ENCODE measurements around the gene LAGE3. TPM values are rescaled to one million over a fixed set of nuclear protein-coding genes. Genes with fewer than 3 reads are reported as not detected.
A peak's percentile ranks its signal among the peaks of the same experiment; 100 is the strongest.

Gene LAGE3
- total and polyA plus RNA-seq, 10 donors = 11.8 to 27.7 (median 19.4) TPM

DNA sequence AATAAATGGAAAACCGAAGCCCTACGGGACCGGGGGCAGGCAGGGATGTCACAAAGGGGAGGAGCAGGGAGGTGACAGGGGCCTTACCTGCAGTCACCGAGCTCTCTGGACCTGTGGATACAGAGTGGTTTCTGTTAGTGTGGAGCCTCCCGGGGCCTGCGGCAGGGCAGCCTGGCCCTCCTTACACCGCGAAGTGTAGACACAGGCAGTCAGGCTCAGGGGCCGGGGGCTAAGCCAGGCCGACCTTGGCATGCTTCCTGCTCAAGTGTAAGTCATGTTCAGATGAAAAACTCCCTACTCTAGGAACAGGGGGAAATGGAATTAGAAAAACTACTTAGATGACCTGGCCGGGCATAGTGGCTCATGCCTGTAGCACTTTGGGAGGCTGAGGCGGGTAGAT, 32.7 kb upstream of the LAGE3 start:
- 39 to 63% (median 43%) methylated on average over 12 of the region's 12 CpGs for WGBS, 5 donors
- intact Hi-C loops (cut with DNase I; ENCODE audit: low total_unique reads) = no loop called here
- H3K9me3 ChIP-seq = peaks cover 0 to 9% (median 0%) of the 10 kb centered on the region in 8 donors
- H3K4me1 ChIP-seq = peaks cover 0 to 22% (median 13%) of the 10 kb centered on the region in 6 donors
- H3K27ac ChIP-seq = peak overlapping the region; percentile 43 to 78 (median 63)
- no peak overlapping the region for H3K4me3 ChIP-seq
- peak; percentile 69 for DNase-seq
- H3K36me3 ChIP-seq = peaks cover 0 to 36% (median 9%) of the 10 kb centered on the region in 6 donors
- H3K27me3 ChIP-seq (replicated peaks in 1 of 7) = no peaks in the 10 kb centered on the region
- no peak for TF ChIP-seq CTCF (IDR thresholded peaks at IDR 0.05 in 8 of 11, conservative IDR thresholded peaks at IDR 0.05 in 3 of 11)
- peak in 1 of 3 donors; percentile 20 for TF ChIP-seq POLR2AphosphoS5 (IDR thresholded peaks at IDR 0.05)

DNA sequence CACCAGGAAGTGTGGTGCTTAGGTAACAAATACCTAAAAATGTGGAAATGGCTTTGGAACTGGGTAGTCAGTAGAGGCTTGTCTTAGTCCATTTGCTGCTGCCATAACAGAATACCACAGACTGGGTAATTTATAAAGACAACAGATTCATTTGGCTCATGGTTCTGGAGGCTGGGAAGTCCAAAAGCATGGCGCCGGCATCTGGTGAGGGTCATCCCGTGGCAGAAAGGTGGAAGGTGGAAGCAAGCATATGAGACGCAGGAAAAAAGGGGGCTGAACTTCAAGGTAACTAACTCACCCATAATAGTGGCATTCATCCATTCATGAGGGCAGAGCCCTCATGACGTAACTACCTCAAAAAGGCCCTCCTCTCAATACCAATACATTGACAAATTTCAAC, 30.4 kb upstream of the LAGE3 start:
- no peak for TF ChIP-seq CTCF (IDR thresholded peaks at IDR 0.05 in 8 of 11, conservative IDR thresholded peaks at IDR 0.05 in 3 of 11)

DNA sequence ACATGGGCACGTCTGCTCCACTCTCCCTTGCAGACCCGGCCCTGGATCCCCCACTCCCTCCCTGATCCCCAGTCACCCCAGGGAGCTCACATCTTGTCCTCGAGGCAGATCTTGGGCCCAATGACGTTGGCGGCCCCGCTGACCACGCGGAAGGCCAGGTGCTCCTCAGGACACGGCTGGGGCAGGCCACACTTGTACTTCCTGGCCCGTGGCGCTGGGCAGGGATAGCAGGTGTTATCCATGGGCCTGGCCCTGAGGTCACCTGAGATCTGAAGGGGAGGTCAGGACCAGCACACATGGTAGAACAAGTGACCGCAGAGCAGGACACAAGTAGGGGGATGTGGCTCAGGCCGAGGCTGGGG, 29.3 kb upstream of the LAGE3 start:
- Histone ChIP-seq H3K27me3 (replicated peaks in 1 of 7) (no peaks in the 10 kb centered on the region), H3K36me3 (peaks cover 0 to 56% (median 13%) of the 10 kb centered on the region in 6 donors), H3K9me3 (peaks cover 0 to 9% (median 0%) of the 10 kb centered on the region in 8 donors), H3K4me3 (no peak overlapping the region), H3K27ac (no peak overlapping the region), H3K4me1 (peaks cover 0 to 11% (median 4%) of the 10 kb centered on the region in 6 donors)
- WGBS, 5 donors = 90 to 97% (median 92%) methylated on average over 10 to 13 of the region's 13 CpGs
- intact Hi-C loops (cut with DNase I; ENCODE audit: low total_unique reads) = no loop called here
- TF ChIP-seq CTCF (IDR thresholded peaks at IDR 0.05 in 8 of 11, conservative IDR thresholded peaks at IDR 0.05 in 3 of 11) (no peak), POLR2AphosphoS5 (IDR thresholded peaks at IDR 0.05) (peak in 1 of 3 donors; percentile 24)
- no peak for DNase-seq

More for the DNA sequence above, 30.4 kb upstream of the LAGE3 start:
- 91 to 100% (median 95%) methylated on average over 5 of the region's 5 CpGs for WGBS, 5 donors
- intact Hi-C loops (cut with DNase I; ENCODE audit: low total_unique reads) = no loop called here
- no peak overlapping the region for H3K27ac ChIP-seq
- H3K4me3 ChIP-seq = no peak overlapping the region
- peaks cover 0 to 9% (median 0%) of the 10 kb centered on the region in 8 donors for H3K9me3 ChIP-seq
- H3K36me3 ChIP-seq = peaks cover 0 to 56% (median 13%) of the 10 kb centered on the region in 6 donors
- DNase-seq = no peak
- H3K27me3 ChIP-seq (replicated peaks in 1 of 7) = no peaks in the 10 kb centered on the region
- peaks cover 0 to 11% (median 4%) of the 10 kb centered on the region in 6 donors for H3K4me1 ChIP-seq

GRCh38 chrX:154507673-154508383, 28.7 kb upstream of the LAGE3 start:
- WGBS, 5 donors = 89 to 95% (median 91%) methylated on average over 4 to 24 of the region's 24 CpGs
- Histone ChIP-seq H3K27me3 (replicated peaks in 1 of 7) (no peaks in the 10 kb centered on the region), H3K36me3 (peaks cover 0 to 56% (median 13%) of the 10 kb centered on the region in 6 donors), H3K9me3 (peaks cover 0 to 9% (median 0%) of the 10 kb centered on the region in 8 donors), H3K4me3 (no peak overlapping the region), H3K4me1 (peaks cover 0 to 11% (median 4%) of the 10 kb centered on the region in 6 donors), H3K27ac (no peak overlapping the region)
- intact Hi-C loops (cut with DNase I; ENCODE audit: low total_unique reads) = no loop called here
- no peak for TF ChIP-seq POLR2A (IDR thresholded peaks at IDR 0.05)
- no peak for TF ChIP-seq CTCF (IDR thresholded peaks at IDR 0.05 in 8 of 11, conservative IDR thresholded peaks at IDR 0.05 in 3 of 11)
- no peak for TF ChIP-seq POLR2AphosphoS5 (IDR thresholded peaks at IDR 0.05)
- peak; percentile 63 for DNase-seq

All from spleen (tissue), 11 donors.